Sigmoid colon (tissue), 7 donors: ENCODE measurements around the gene MSRB2. TPM values are rescaled to one million over a fixed set of nuclear protein-coding genes. Genes with fewer than 3 reads are reported as not detected.

Experiments
- DNase-seq: peaks from one replicate; pipeline ENCODE4 v3.0.0-alpha.2; 2019
- H3K27ac ChIP-seq, 4 donors: fragments of 200-600 bp; sonication (generic); one replicate each; pipeline ENCODE4 v1.5.1; 2016 to 2019; ENCODE audit warnings: mild to moderate bottlenecking in 1 of 4
- H3K27me3 ChIP-seq, 3 donors: fragments of 200-600 bp; sonication (generic); one replicate each; pipeline ENCODE4 v1.5.1; 2019; ENCODE audit warnings: mild to moderate bottlenecking in 1 of 3
- H3K36me3 ChIP-seq, 4 donors: fragments of 200-600 bp; sonication (generic); one replicate each; pipeline ENCODE4 v1.5.1; 2016 to 2019
- H3K4me1 ChIP-seq, 4 donors: fragments of 200-600 bp; sonication (generic); one replicate each; pipeline ENCODE4 v1.5.1; 2017 to 2019
- H3K4me3 ChIP-seq, 4 donors: fragments of 200-600 bp; sonication (generic); one replicate each; pipeline ENCODE4 v1.5.1; 2017 to 2019; ENCODE audit warnings: mild to moderate bottlenecking in 2 of 4, moderate library complexity in 1 of 4
- H3K9me3 ChIP-seq, 4 donors: fragments of 200-600 bp in 3 of 4; sonication (generic) in 3 of 4; one replicate each; pipeline versions ENCODE4 v1.5.1 to v1.6.1; 2013 to 2019
- CTCF ChIP-seq, 4 experiments: fragments of 450-650 bp in 3 of 4; fragments of 200-600 bp in 1 of 4; IDR thresholded peaks; one replicate each; pipeline ENCODE4 v1.5.1; 2016 to 2019; ENCODE audit warnings: antibody characterized with exemption in 4 of 4, mild to moderate bottlenecking in 3 of 4, moderate library complexity in 2 of 4
- EP300 ChIP-seq, 4 donors: sonication (generic); formaldehyde crosslinking; IDR thresholded peaks; one replicate each; pipeline ENCODE4 v1.6.1; 2017; ENCODE audit warnings: antibody characterized with exemption in 4 of 4
- POLR2A ChIP-seq, 2 donors: fragments of 450-650 bp; IDR thresholded peaks; one replicate each; pipeline ENCODE4 v1.6.1; 2016; ENCODE audit warnings: antibody characterized with exemption in 2 of 2, mild to moderate bottlenecking in 2 of 2, moderate library complexity in 2 of 2
- POLR2AphosphoS5 ChIP-seq, 4 donors: sonication (generic); formaldehyde crosslinking; IDR thresholded peaks; one replicate each; pipeline ENCODE4 v1.6.1; 2017; ENCODE audit warnings: antibody characterized with exemption in 4 of 4
- WGBS, 2 donors: extraction: QIAGEN DNeasy Blood & Tissue Kit; methylation state at CpG; one replicate each; pipeline ENCODE4 v1.1.7; 2013; 5-methylcytosine and 5-hydroxymethylcytosine counted together
- intact Hi-C: fragments of 100-400 bp; cut with DNase I; formaldehyde crosslinking; loops from one replicate; pipeline ENCODE4 v1.15.1; 2023
- polyA plus RNA-seq, 3 donors: library from polyadenylated mRNA; stranded (reverse); fragments of 200-250 nt; gene quantifications; one replicate each; pipeline ENCODE4 v1.2.3, GENCODE V29; 2013
- total RNA-seq, 4 donors: library from RNA; depleted of rRNA; stranded (reverse); fragments of >200 nt; gene quantifications; one replicate each; pipeline ENCODE4 v1.1.0, GENCODE V29; 2016
- donor health status: healthy with polysubstance abuse.
- donor health status: Bipolar disorder and iron deficiency.
- donor health status: healthy.

MSRB2 gene
- total and polyA plus RNA-seq, 7 donors: 16.6 to 56.3 (median 32.7) TPM

- intact Hi-C loops: no loop called here
- WGBS, 2 donors: 85 to 87% methylated on average over 4 of the region's 4 CpGs
- TF ChIP-seq POLR2A (IDR thresholded peaks at IDR 0.05): no peak
- no peak for TF ChIP-seq EP300 (IDR thresholded peaks at IDR 0.05)
- no peak for TF ChIP-seq POLR2AphosphoS5 (IDR thresholded peaks at IDR 0.05)
- no peak for TF ChIP-seq CTCF (IDR thresholded peaks at IDR 0.05)
- no peaks in the 10 kb centered on the region for H3K9me3 ChIP-seq
- no peaks in the 10 kb centered on the region for H3K27me3 ChIP-seq
- no peak overlapping the region for H3K27ac ChIP-seq
- H3K4me1 ChIP-seq: no peaks in the 10 kb centered on the region
- no peak for DNase-seq
- no peak overlapping the region for H3K4me3 ChIP-seq
- H3K36me3 ChIP-seq: no peaks in the 10 kb centered on the region
Measured at GRCh38 chr10:23150091-23150490, 54.7 kb downstream of the MSRB2 start.

GRCh38 chr10:23150610-23151009 lies 55.2 kb downstream of the MSRB2 start:
- WGBS, 2 donors: 80 to 86% methylated on average over 12 of the region's 12 CpGs
- TF ChIP-seq CTCF (IDR thresholded peaks at IDR 0.05) (no peak), POLR2A (IDR thresholded peaks at IDR 0.05) (no peak), EP300 (IDR thresholded peaks at IDR 0.05) (no peak), POLR2AphosphoS5 (IDR thresholded peaks at IDR 0.05) (no peak)
- Histone ChIP-seq H3K9me3 (no peaks in the 10 kb centered on the region), H3K27me3 (no peaks in the 10 kb centered on the region), H3K27ac (no peak overlapping the region), H3K4me1 (no peaks in the 10 kb centered on the region), H3K4me3 (no peak overlapping the region), H3K36me3 (no peaks in the 10 kb centered on the region)
- DNase-seq: no peak
- intact Hi-C loops: no loop called here

- no peaks in the 10 kb centered on the region for H3K36me3 ChIP-seq
- intact Hi-C loops: no loop called here
- TF ChIP-seq EP300 (IDR thresholded peaks at IDR 0.05) (no peak), POLR2AphosphoS5 (IDR thresholded peaks at IDR 0.05) (no peak), POLR2A (IDR thresholded peaks at IDR 0.05) (no peak), CTCF (IDR thresholded peaks at IDR 0.05) (no peak)
- H3K4me1 ChIP-seq: no peaks in the 10 kb centered on the region
- 60 to 82% methylated on average over 7 of the region's 7 CpGs for whole genome bisulfite sequencing, 2 donors
- no peak overlapping the region for H3K27ac ChIP-seq
- no peaks in the 10 kb centered on the region for H3K9me3 ChIP-seq
- H3K4me3 ChIP-seq: no peak overlapping the region
- no peak for DNase-seq
- H3K27me3 ChIP-seq: no peaks in the 10 kb centered on the region
Measured at GRCh38 chr10:23151071-23151470, 55.7 kb downstream of the MSRB2 start.

GRCh38 chr10:23155169-23155568 lies 59.8 kb downstream of the MSRB2 start:
- WGBS, 2 donors: 69 to 83% methylated on average over 7 of the region's 7 CpGs
- H3K27me3 ChIP-seq: peaks cover 0 to 7% (median 2%) of the 10 kb centered on the region in 3 donors
- no peak for DNase-seq
- no peaks in the 10 kb centered on the region for H3K36me3 ChIP-seq
- H3K4me1 ChIP-seq: no peaks in the 10 kb centered on the region
- H3K4me3 ChIP-seq: no peak overlapping the region
- no peak overlapping the region for H3K27ac ChIP-seq
- no peaks in the 10 kb centered on the region for H3K9me3 ChIP-seq
- intact Hi-C loops: loop anchor here (5.0 kb wide), 1 partner anchor 1042 kb away; no protein-coding TSS in a partner anchor
- TF ChIP-seq EP300 (IDR thresholded peaks at IDR 0.05): no peak
- no peak for TF ChIP-seq POLR2AphosphoS5 (IDR thresholded peaks at IDR 0.05)
- TF ChIP-seq POLR2A (IDR thresholded peaks at IDR 0.05): no peak
- TF ChIP-seq CTCF (IDR thresholded peaks at IDR 0.05): no peak
